Panc1 (cell line): ENCODE data around the gene FBXL15. TPM values are rescaled to one million over a fixed set of nuclear protein-coding genes. Genes with fewer than 3 reads are reported as not detected.

ENCODE experiments used
- ATAC-seq: fragments of 200-7000 bp; cut with Tn5 transposase; 2 replicates; pipeline ENCODE4 v1.9.1; 2020; ENCODE audit warnings: mild to moderate bottlenecking, moderate library complexity
- BruUV-seq: library from RNA; stranded (reverse); fragments of 400-500 nt; replicated peaks from 2 replicates; lab custom pipeline; 2021; lab: Mats Ljungman, UMichigan
- CTCF ChIA-PET: fragments of 300-600 bp; sonication (Branson Sonifier 250); formaldehyde crosslinking; loops from one replicate; lab custom pipeline; 2022; ENCODE audit warnings: antibody characterized with exemption; lab: Charles Lee
- POLR2A ChIA-PET: fragments of 300-600 bp; sonication (Branson Sonifier 250); formaldehyde crosslinking; loops from one replicate; lab custom pipeline; 2022; ENCODE audit warnings: antibody characterized with exemption; lab: Charles Lee
- DNase-seq: peaks from one replicate; pipeline ENCODE4 v3.0.0-alpha.2; 2010; ENCODE audit warnings: low read depth, low spot score
- H3K27ac ChIP-seq: 2 replicates; pipeline ENCODE4 v1.5.1; 2011; ENCODE audit warnings: mild to moderate bottlenecking, low read length, inconsistent platforms
- H3K27me3 ChIP-seq: fragments of 200-500 bp; sonication (Bioruptor generic); 2 replicates; pipeline ENCODE4 v1.6.0; 2014; ENCODE audit warnings: low read length, inconsistent platforms; ENCODE audit not compliant: control insufficient read depth, insufficient read depth
- H3K36me3 ChIP-seq: fragments of 200-500 bp; sonication (Bioruptor generic); 2 replicates; pipeline ENCODE4 v1.5.1; 2014; ENCODE audit warnings: inconsistent platforms, mild to moderate bottlenecking, low read length, moderate library complexity; ENCODE audit not compliant: control insufficient read depth, insufficient read depth
- H3K4me1 ChIP-seq: 2 replicates; pipeline ENCODE4 v1.5.1; 2011; ENCODE audit warnings: inconsistent platforms, mild to moderate bottlenecking, low read length, moderate library complexity; ENCODE audit not compliant: control insufficient read depth, insufficient read depth
- H3K4me3 ChIP-seq, 2 experiments: 2 replicates each; pipeline ENCODE4 v1.5.1; 2011 to 2012; ENCODE audit warnings: low read depth in 2 of 2, low read length in 2 of 2, mild to moderate bottlenecking in 2 of 2, inconsistent platforms in 1 of 2, moderate library complexity in 1 of 2
- H3K9me3 ChIP-seq: fragments of 200-500 bp; sonication (Bioruptor generic); 2 replicates; pipeline ENCODE4 v1.5.1; 2014; ENCODE audit warnings: low read depth, mild to moderate bottlenecking, inconsistent platforms, low read length, moderate library complexity; ENCODE audit not compliant: control insufficient read depth, insufficient read depth
- CTCF ChIP-seq: fragments of 450-650 bp; IDR thresholded peaks from 2 replicates; pipeline ENCODE4 v1.5.1; 2017; ENCODE audit warnings: mild to moderate bottlenecking
- POLR2AphosphoS5 ChIP-seq: IDR thresholded peaks from 2 replicates; pipeline ENCODE4 v1.6.1; 2012; ENCODE audit warnings: mild to moderate bottlenecking, low read depth, low read length, moderate library complexity
- SIN3A ChIP-seq: IDR thresholded peaks from 2 replicates; pipeline ENCODE4 v1.6.1; 2012; ENCODE audit warnings: low read depth, mild to moderate bottlenecking, low read length, moderate library complexity, borderline replicate concordance; ENCODE audit not compliant: insufficient read depth
- TCF7L2 ChIP-seq: IDR thresholded peaks from 2 replicates; pipeline ENCODE4 v1.6.1; 2011; ENCODE audit warnings: mild to moderate bottlenecking, low read depth, low read length, inconsistent platforms
- in situ Hi-C: cut with HindIII; loops from 2 replicates; pipeline ENCODE4 v1.10.0; 2016; ENCODE audit warnings: low sequenced_read_pairs, low pct_unique_long_range_greater_than_20kb
- intact Hi-C: fragments of 100-400 bp; cut with micrococcal nuclease; formaldehyde crosslinking; loops from one replicate; pipeline ENCODE4 v1.10.0; 2022; ENCODE audit not compliant: unreplicated experiment
- total RNA-seq: library from RNA; stranded (reverse); gene quantifications from one replicate; pipeline ENCODE4 v1.2.1, GENCODE V29; 2021; ENCODE audit not compliant: unreplicated experiment
- TF ChIP-seq, protein P1 (sequence below), 2 experiments: IDR thresholded peaks; 2 replicates each; pipeline ENCODE4 v1.6.1; 2011 to 2012; ENCODE audit warnings: low read depth in 2 of 2, control low read depth in 1 of 2, low read length in 1 of 2, mild to moderate bottlenecking in 1 of 2, moderate library complexity in 1 of 2; ENCODE audit not compliant: insufficient read depth in 1 of 2

The FBXL15 gene
- total RNA-seq, 1 experiment from 2014 or later = 7.9 TPM

GRCh38 chr10:102426803-102427287 lies 6.2 kb downstream of the FBXL15 start:
- intact Hi-C loops = no loop called here
- Histone ChIP-seq H3K36me3 (peaks cover 3% of the 10 kb centered on the region; the same call in 1 of the 2 replicates), H3K4me1 (peaks cover 15% of the 10 kb centered on the region), H3K27ac (no peak overlapping the region), H3K9me3 (no peaks in the 10 kb centered on the region), H3K27me3 (no peaks in the 10 kb centered on the region), H3K4me3 (no peak overlapping the region)
- TF ChIP-seq CTCF (no peak), SIN3A (no peak), TCF7L2 (no peak), POLR2AphosphoS5 (no peak)
- TF ChIP-seq, protein P1, sequence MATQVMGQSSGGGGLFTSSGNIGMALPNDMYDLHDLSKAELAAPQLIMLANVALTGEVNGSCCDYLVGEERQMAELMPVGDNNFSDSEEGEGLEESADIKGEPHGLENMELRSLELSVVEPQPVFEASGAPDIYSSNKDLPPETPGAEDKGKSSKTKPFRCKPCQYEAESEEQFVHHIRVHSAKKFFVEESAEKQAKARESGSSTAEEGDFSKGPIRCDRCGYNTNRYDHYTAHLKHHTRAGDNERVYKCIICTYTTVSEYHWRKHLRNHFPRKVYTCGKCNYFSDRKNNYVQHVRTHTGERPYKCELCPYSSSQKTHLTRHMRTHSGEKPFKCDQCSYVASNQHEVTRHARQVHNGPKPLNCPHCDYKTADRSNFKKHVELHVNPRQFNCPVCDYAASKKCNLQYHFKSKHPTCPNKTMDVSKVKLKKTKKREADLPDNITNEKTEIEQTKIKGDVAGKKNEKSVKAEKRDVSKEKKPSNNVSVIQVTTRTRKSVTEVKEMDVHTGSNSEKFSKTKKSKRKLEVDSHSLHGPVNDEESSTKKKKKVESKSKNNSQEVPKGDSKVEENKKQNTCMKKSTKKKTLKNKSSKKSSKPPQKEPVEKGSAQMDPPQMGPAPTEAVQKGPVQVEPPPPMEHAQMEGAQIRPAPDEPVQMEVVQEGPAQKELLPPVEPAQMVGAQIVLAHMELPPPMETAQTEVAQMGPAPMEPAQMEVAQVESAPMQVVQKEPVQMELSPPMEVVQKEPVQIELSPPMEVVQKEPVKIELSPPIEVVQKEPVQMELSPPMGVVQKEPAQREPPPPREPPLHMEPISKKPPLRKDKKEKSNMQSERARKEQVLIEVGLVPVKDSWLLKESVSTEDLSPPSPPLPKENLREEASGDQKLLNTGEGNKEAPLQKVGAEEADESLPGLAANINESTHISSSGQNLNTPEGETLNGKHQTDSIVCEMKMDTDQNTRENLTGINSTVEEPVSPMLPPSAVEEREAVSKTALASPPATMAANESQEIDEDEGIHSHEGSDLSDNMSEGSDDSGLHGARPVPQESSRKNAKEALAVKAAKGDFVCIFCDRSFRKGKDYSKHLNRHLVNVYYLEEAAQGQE (IDR thresholded peaks at IDR 0.05; ENCODE audit: insufficient read depth in 1 of 2, low read depth in 2 of 2, low read length in 1 of 2) = no peak
- ChIA-PET POLR2A (interaction anchor here (0.5 kb wide), 1 partner anchor 37 kb away, joined by 19 read pairs; no protein-coding TSS in a partner anchor), CTCF (no interaction called here)
- in situ Hi-C loops = no loop called here
- no TSS peak for BruUV-seq
- ATAC-seq = no peak
- no peak for DNase-seq

DNA sequence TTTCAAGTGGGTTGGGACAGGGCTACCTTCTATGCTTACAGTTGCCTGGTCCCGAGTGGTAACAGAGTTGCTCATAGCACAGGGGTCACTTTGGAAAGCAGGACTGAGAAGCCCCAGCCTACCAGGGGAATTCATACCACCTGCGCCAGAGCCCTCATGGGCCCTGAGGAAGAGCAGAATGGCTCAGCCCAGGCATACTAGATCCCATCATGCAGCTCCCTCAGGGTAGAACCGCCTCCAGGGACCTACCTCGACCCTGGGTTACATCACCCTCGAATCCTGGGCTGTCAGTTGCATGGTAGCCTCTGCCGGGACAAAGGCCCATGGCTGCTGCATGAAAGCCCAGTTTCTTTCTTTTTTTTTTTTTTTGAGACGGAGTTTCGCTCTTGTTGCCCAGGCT lies 8.8 kb downstream of the FBXL15 start:
- TF ChIP-seq TCF7L2 = no peak
- TF ChIP-seq SIN3A = no peak
- no peak for TF ChIP-seq POLR2AphosphoS5
- TF ChIP-seq CTCF = no peak
- TF ChIP-seq, protein P1 (IDR thresholded peaks at IDR 0.05; ENCODE audit: insufficient read depth in 1 of 2, low read depth in 2 of 2, low read length in 1 of 2) = no peak
- intact Hi-C loops (no loop called here), in situ Hi-C loops (no loop called here)
- H3K36me3 ChIP-seq = no peaks in the 10 kb centered on the region; the same call in 1 of the 2 replicates
- BruUV-seq = no TSS peak
- DNase-seq (no peak), ATAC-seq (no peak)
- no peaks in the 10 kb centered on the region for H3K9me3 ChIP-seq
- no peak overlapping the region for H3K27ac ChIP-seq
- 0 out of 2 replicates have a peak, but pooled peaks cover 5% of the 10 kb centered on the region for H3K4me1 ChIP-seq
- no peaks in the 10 kb centered on the region for H3K27me3 ChIP-seq
- no peak overlapping the region for H3K4me3 ChIP-seq
- ChIA-PET POLR2A (no interaction called here), CTCF (no interaction called here)
